HG03460 (cell line): ENCODE results near the gene IL1RN.

Experiments
- ATAC-seq: cut with Tn5 transposase; IDR thresholded peaks from one replicate; pipeline ENCODE4 v1.9.1; 2021; ENCODE audit not compliant: unreplicated experiment

The IL1RN gene

DNA sequence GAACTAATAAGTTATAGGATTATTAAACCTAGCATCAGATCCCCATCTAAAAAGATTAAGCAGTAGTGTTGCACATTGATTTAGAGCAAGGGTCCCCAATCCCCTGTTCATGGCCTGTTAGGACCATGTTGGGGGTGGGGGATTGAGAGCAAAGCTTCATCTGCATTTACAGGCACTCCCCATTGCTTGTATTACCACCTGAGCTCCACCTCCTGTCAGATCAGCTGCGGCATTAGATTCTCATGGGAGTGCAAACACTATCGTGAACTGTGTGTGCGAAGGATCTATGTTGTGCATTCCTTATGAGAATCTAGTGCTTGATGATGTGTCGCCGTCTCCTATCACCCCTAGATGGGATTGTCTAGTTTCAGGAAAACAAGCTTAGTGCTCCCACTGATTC, 27.9 kb downstream of the IL1RN start:
- ATAC-seq: no peak

DNA sequence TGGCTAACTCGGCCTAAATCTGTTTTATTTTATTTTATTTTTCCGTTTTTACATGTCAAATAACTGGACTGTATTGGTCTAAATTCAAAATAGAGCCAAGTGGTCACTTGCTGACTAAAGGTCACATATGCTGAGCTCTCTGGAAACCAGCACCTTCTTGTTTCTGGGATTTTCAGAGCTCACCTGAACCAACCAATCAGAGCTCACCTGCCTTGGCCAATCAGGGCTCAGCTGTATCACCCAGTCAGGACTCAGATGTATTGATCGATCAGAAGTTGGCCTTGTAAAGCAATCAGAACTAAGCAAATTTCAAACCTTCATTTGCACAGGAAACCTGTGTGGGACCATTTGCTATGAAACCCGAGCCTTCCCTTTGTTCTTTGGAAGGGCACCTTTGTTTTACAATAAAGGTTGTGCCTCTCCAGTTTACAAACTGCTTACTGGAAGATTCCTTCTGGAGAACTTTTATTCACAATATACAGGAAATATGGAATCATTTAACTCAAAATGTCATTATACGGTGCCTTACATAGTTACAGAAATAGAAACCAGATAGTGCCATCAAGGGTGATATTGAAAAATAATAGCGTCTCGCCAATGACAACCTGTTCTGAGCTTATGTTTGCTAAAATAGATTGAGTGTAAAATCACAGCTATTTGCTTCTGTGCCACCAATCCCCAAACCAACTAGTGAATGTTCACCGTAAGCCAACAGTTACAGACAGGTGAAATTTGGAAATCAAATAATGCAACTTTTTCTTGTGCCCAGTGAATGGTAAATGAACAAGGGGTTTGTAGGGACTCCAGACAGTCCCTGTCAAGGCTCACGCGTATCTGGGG, 29.1 kb downstream of the IL1RN start:
- no peak for ATAC-seq

DNA sequence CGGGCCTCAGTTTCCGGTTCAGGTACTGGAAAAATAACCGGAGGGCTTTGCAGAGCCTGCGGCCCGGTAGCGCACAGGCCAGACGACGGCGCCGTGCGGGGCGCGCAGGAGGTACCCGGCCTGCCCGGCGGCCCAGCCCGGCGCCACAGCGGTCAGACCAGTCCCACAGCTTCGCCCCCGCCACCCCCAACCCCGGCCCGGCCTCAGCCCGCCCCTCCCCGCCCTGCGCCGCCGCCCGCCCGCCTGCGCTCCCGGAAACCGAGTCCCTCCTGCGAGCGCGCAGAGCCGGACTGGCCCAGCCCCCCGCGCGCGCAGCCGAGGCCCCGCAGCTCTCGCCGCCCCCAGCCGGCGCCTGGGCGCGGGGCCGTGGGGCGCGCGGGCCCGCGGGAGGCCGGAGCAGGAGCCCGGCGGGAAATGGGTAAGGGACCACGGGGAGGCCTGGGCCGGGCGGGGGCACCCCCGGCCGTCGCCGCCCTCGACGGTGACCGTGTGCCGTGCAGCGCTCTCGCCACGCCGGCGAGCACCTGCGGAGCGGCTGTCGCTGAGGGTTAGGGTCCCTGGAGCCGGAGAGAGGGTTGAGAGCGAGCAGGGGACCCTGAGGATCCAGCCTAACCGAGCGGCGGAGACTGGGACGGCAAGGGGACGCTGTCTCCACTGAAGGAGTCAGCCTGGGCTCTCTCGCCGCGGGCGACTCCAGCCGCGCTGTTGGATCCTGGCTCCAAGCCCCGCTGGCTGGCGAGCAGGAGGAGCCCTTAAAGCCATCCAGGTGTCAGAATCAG, 29.9 kb downstream of the IL1RN start:
- peak; percentile 77 for ATAC-seq

DNA sequence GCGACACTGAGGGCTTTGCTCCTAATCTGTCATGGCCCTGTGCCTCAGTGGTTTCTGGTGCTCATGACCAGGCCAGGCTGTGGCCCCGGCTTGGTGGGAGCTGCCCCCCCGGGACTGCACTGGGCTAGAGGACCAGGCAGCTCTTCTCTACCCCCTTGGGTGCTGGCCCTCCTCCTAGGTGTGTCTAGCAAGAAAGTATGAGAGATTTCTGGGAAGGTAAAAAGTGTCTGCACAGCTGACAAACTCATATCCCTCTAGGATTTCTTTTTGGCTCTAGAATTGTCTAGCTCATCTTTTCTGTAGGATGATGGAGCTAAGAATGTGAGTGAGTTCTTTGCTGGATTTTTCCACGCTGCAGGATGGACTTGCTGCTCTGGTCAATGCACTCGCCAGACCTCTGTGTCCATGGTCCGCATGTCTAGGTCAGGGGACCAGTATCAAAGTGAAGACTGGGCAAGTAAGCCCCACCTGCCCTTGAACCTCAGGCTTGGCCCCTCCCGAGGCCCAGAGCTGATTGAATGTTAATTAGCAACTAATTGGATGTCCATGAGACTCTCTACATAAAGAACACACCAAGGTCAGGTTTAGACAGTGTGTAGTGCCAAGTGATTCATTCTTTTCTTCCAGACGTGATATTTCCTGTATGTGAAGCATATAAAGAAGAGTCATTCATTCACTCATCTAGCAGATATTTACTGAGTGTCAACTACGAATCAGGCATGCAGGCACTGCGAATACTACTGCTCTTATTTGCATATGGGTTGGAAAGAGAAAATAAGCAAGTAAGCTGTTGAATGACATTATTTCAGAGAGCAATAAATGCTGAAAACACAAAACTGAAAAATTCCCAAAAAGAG, 30.7 kb downstream of the IL1RN start:
- ATAC-seq: peak; percentile 24

DNA sequence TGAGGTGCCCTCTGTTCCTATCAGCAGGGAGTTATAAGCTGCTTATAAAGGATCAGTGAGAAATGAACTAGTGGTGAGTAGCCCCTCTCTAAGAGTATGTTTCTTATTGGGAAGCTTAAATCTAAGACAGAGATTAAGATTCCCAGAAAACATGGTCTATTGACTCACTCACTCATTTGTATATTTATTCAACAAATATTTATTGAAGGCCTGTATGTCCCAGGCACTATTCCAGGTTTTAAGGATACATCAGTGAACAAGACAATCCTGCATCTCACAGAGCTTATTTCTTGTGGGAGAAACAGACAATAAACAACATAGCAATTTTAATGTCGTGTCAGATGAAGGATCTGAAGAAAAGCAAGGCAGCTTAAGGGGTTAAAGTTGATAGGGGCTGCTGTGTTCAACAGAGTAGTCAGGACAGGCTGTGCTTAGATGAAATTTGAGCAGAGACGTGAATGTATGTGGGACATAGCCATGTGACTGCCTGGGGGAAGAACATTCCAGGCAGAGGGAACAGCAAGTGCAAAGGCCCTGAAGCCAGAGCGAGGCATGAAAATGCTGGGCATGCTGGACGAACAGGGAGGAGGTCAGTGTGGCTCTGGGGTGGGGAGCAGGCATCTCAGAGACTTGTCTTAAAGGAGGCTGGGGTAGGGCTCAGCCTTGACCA, 31.6 kb downstream of the IL1RN start:
- no peak for ATAC-seq

DNA sequence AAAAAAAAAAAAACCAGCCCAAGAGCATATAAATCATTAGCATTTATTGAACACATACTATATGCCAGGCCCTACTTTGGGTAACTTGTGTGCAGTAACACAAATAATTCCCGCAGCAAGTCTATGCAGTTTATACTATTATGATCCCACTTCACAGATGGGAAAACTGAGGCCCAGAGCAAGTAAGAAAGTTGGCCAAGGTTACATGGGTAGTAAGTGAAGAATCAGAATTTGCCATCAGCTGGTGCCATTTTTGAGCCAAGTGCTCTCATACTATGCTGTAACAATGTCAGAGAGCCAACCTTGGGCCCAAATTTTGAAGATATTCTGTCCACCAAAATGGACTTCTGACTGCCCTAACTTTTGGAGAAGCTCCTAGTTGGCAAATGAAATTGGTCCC, 32.9 kb downstream of the IL1RN start:
- no peak for ATAC-seq

DNA sequence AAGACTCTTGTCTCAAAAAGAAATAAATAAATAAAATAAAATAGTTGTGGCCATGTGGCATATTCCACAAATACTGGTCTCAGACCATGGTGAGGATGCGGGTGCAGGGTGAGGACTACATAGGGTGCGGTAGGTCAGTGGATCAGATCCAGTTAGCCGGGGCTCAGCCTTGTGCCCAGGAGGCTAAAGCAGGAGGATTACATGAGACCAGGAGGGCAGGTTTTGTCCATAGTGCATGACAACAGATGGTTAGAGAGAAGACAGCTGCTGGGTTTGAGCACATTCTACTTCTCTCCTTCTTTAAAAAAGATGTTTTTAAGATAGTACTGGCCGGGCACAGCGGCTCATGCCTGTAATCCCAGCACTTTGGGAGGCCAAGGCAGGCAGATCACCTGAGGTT, 33.6 kb downstream of the IL1RN start:
- ATAC-seq: no peak

DNA sequence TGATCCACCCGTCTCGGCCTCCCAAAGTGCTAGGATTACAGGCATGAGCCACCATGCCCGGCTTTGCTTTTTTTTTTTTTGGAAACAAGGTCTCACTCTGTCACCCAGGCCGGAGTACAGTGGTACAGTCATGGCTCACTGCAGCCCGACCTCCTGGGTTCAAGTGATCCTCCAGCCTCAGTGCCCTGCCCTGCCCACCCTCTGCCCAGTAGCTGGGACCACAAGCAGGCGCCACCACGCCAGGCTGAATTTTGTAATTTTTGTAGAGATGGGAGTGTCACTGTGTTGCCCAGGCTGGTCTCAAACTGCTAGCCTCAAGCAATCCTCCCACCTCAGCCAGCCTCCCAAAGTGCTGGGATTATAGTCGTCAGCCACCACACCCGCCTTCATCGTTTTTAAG, 34.8 kb downstream of the IL1RN start:
- no peak for ATAC-seq

DNA sequence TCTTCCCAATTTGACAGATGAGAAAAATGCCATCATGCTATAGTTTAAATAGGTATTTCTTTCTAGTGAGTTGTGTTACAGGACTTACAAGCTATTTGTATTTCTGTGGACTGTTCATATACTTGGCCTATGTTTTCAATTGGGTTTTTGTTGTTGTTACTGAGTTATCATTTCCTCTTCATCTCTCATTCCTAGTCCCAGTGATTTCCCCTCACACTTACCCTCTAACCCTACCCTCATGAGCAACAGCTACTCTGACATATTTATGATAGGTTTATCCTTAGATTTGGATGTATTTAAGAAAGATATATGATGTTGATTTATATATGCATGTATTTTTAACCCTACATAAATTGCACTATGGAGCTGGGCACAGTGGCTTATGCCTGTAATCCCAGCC, 35.5 kb downstream of the IL1RN start:
- ATAC-seq: no peak

DNA sequence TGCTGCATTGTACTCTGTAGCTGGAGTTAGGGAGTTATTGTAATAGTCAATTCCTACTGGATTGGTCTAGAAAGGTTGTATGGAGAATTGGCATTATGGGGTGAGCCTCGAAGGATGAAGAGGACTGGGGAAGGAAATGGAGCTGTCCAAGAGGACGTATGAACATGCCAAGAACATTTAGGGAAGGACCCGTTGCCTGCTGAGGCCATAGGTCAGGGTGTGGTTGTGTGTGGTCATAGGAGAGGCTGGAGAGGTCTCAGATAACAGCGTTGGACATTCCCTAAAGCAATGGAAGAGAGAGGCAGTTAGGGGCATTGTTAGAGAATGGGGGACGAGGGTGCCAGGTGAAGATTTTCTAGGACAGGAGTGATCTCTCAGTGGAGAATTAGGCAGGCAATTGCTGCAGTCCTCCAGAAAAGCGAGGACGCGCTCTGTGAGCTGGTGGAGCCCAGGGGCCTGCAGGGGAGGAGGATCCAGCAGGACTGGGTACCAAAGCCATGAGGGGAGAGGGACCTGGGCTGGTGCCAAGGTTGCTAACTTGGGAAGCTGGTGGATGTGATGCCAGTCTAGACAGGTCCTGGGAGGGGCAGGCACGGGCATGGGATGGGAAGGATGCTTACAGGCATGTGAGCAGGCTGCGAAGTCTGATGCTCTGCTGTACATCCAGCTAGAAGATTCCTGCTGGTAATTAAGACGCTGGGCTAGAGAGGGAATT, 37.0 kb downstream of the IL1RN start:
- ATAC-seq: no peak

DNA sequence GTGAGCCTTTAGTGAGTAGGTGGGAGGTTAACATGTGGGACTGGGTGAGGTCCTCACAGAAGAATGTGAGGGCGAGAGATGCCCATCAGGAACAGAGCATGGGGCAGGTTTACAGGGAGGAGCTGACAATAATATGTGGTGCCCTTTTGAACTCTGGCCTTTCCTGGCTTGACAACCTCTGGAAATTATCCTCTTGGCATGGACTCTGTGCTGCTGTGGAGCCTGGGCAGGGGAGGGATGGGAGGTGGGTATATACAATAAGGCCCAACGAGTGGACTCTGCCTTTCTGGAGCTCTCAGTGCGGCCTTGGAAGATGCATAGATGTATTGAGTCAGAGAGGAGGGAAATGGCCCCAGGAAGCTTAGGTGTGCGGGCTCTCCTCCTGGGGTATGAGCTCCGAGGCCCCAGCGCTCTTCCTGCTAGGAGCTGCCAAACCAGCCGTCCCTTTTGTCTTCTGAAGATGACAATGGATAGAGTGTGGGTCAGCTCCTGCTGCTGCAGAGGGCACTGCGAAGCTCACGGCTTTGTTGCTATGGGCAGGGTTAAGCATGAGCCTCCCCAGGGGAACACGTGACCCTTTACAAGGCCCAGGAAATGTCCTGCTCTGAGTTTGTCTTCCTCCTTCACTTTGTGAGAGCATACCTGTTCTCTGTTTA, 37.7 kb downstream of the IL1RN start:
- no peak for ATAC-seq

DNA sequence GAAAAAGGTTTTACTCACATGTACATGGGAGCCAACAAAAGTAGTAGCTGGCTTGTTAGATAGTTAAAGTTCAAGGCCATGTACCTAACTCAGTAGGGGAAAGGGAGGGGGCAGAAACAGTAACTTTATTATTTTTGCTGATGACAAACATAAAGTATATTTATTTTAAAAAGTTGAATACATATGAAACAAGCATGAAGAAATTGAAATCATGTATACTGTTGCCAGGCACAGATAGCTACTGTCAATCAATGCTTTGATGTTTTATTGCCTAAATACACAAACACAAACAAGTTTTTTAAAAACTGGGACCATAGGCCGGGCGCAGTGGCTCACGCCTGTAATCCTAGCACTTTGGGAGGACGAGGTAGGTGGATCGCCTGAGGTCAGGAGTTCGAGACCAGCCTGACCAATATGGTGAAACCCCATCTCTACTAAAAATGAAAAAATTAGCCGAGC, 38.8 kb downstream of the IL1RN start:
- ATAC-seq: no peak

DNA sequence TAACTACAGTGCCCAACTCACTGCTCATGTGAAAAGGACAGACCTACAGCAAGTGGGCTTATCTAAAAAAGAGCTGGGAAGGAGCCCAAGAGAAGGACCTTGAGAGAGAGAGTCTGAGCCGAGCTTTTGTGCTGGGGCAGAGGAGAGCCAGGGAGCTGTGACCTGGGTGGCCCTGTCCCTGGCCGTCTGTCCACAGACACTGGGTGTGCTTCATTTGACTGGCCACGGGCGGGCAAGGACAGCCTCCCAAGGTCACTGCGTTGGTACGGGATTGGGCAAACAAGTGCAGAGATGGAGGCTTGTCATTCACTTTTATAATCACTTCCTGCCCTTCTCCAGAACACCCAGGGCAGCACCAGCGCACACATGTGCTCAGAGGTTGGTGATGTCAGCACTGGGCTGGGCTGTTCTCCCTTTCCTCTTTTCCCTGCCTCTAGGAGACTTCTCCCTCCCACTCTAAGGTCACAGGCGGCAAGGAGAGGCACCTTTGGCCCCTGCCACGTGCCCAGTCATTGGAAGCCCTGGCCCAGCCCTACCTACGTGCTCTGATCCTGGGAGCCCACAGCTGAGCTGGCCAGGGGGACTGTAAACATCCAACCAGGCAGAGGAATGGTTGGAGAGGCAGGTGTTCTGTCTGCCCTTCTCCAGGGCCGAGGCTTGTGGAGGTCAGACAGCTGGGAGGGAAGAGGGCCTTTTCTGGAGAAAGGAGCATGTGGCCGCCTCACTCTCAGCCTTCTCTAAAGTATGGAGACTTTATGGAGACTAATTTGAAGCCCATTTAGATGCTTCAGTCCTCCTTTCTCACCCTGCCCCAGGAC, 39.9 kb downstream of the IL1RN start:
- ATAC-seq: no peak

DNA sequence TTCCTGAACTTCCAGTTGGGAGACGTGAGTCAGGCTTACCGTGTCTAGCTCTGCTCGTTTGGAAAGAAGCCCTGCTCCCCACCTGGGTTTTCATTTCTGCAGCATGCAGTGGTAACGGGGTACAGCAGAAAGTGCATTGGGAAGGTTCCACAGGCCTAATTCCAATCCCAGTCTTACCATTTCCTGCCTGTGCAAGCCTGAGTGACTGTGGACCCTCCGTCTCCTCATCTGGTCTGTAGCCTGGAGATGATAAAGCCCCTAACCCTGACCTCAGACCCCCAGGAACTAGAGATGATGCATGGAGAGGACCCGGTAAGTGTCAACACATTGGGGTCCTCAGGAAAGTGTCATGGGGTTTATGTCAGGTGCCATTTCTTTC, 40.6 kb downstream of the IL1RN start:
- ATAC-seq: no peak

DNA sequence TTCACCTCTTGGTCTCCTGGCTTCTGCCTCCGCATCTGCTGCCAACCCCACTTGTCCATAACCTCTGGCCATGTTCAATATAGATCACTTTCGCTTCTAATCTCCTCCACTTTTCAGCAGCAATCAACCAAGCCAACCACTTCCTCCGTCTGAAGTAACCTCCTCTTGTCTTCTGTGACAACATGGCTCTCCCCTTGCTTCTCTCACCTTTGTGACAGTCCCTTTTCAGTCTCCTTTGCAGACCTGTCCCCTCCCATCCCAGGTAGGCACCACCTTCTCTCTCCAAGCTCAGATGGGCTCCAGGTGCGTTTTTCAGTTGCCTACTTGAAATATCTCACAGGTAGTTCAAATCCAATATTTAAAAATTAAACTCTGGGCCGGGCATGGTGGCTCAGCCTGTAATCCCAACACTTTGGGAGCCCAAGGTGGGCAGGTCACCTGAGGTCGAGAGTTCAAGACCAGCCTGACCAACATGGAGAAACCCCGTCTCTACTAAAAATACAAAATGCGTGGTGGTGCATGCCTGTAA, 41.7 kb downstream of the IL1RN start:
- ATAC-seq: no peak

DNA sequence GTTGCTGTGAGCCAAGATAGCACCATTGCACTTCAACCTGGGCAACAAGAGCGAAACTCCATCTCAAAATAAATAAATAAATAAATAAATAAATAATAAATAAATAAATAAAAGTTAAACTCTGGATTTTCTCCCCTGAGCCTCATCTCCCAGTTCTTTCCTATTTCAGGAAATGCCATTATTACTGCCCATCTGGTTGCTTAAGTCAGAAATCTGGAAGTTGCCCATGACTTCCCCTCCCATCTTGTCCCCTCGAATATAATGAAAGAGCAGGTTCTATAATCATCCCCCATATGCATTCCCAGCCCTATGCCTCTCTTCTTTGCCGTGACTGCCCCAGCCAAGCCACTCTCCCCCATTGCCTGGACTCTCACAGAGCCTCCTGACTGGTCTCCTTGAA, 42.2 kb downstream of the IL1RN start:
- ATAC-seq: no peak

DNA sequence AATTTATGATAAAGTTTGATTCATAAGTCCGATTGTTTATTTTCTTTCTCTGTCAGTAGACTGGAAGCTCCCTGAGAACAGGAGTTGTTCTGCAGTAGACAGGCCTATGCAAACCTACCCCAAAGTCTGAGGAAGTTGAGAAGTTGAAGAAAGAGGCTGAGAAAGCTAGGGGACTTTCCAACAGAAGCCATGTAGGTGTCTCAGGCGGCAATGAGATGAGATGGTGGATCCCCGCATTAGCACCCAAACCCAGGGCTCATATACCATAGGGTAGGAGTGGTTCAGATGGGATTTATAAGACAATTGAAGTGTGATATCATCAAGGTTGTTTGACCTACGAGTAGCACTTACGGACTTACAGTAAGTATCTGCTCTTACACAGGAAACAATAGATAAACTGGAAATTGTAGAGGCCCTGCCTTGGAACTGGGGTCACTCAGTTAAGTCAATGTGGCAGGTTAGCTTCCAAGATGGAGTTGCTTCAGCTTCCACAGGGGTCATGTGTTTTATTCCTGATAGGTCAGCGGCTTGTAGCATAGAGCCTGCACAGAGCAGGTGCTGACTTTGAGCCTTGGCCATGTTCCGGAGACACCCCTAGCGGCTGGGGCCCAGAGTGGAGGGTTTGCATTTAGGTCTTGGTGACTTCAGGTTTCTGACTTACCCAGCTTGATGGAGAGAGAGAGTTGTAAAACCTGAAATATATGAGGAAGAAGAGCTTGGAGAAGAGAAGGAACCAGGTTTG, 44.1 kb downstream of the IL1RN start:
- ATAC-seq: no peak
